Osteoblast (primary cell): ENCODE results near the gene NDUFAF8. TPM values are rescaled to one million over a fixed set of nuclear protein-coding genes. Genes with fewer than 3 reads are reported as not detected.

Experiments
- DNase-seq: peaks from one replicate; pipeline ENCODE4 v3.0.0; 2011; ENCODE audit warnings: low spot score, mixed read lengths; ENCODE audit not compliant: insufficient read length; ENCODE audit errors: missing footprints
- H2AFZ ChIP-seq: 2 replicates; pipeline ENCODE4 v1.6.0; 2011; ENCODE audit warnings: mild to moderate bottlenecking, low read length
- H3K27ac ChIP-seq: 2 replicates; pipeline ENCODE4 v1.5.1; 2011; ENCODE audit warnings: mild to moderate bottlenecking, low read depth, low read length, moderate library complexity
- H3K27me3 ChIP-seq: 2 replicates; pipeline ENCODE4 v1.6.0; 2012; ENCODE audit warnings: mild to moderate bottlenecking, control low read depth, inconsistent platforms, low read length, moderate library complexity; ENCODE audit not compliant: insufficient read depth
- H3K36me3 ChIP-seq: 2 replicates; pipeline ENCODE4 v1.5.1; 2011; ENCODE audit warnings: mild to moderate bottlenecking, low read length, control low read depth, moderate library complexity; ENCODE audit not compliant: insufficient read depth
- H3K4me1 ChIP-seq: 2 replicates; pipeline ENCODE4 v1.5.1; 2011; ENCODE audit warnings: mild to moderate bottlenecking, low read length, control low read depth, moderate library complexity; ENCODE audit not compliant: insufficient read depth
- H3K4me2 ChIP-seq: 2 replicates; pipeline ENCODE4 v1.6.0; 2011; ENCODE audit warnings: mild to moderate bottlenecking, low read length; ENCODE audit not compliant: insufficient read depth
- H3K4me3 ChIP-seq: fragments of 200-600 bp; sonication (generic); 3 replicates; pipeline ENCODE4 v1.5.1; 2012; ENCODE audit warnings: mild to moderate bottlenecking, low read length, inconsistent platforms; ENCODE audit not compliant: insufficient read depth
- H3K79me2 ChIP-seq: 2 replicates; pipeline ENCODE4 v1.6.0; 2012; ENCODE audit warnings: mild to moderate bottlenecking, low read length, control low read depth, inconsistent platforms; ENCODE audit not compliant: insufficient read depth
- H3K9me3 ChIP-seq: 2 replicates; pipeline ENCODE4 v1.5.1; 2011; ENCODE audit warnings: low read depth, low read length, control low read depth
- H4K20me1 ChIP-seq: 2 replicates; pipeline ENCODE4 v1.6.0; 2012; ENCODE audit warnings: mild to moderate bottlenecking, low read length, control low read depth; ENCODE audit not compliant: insufficient read depth
- total RNA-seq: library from RNA; depleted of rRNA; stranded (reverse); fragments of >200 nt; gene quantifications from 2 replicates; pipeline ENCODE4 v1.2.3, GENCODE V29; 2012
- TF ChIP-seq, protein P1 (sequence below): IDR thresholded peaks from 2 replicates; pipeline ENCODE4 v1.5.1; 2011; ENCODE audit warnings: mild to moderate bottlenecking, low read depth, low read length, moderate library complexity; ENCODE audit errors: extremely low read depth

The NDUFAF8 gene
- total RNA-seq, 1 donor: 19.9 TPM

DNA sequence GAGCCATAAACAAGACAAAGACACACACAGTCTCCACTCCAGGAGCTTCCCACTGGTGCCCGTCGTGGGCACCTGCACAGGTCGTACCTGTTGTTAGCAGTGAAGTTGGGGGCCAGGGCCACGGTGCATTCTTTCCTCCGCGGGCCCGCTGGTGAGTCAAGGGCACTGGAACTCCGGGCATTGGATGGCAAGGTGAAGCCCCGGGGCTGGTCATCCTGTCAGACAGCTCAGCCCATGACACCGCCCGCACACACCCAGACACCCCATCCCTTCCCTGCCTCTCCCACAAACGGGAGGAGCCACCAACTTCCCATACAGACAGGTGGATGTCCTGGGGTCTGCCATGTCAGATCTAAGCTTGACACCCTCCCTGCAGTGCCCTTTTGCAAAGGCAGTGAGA, 32.5 kb upstream of the NDUFAF8 start:
- DNase-seq: peak; percentile 56
- TF ChIP-seq, protein P1, sequence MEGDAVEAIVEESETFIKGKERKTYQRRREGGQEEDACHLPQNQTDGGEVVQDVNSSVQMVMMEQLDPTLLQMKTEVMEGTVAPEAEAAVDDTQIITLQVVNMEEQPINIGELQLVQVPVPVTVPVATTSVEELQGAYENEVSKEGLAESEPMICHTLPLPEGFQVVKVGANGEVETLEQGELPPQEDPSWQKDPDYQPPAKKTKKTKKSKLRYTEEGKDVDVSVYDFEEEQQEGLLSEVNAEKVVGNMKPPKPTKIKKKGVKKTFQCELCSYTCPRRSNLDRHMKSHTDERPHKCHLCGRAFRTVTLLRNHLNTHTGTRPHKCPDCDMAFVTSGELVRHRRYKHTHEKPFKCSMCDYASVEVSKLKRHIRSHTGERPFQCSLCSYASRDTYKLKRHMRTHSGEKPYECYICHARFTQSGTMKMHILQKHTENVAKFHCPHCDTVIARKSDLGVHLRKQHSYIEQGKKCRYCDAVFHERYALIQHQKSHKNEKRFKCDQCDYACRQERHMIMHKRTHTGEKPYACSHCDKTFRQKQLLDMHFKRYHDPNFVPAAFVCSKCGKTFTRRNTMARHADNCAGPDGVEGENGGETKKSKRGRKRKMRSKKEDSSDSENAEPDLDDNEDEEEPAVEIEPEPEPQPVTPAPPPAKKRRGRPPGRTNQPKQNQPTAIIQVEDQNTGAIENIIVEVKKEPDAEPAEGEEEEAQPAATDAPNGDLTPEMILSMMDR: no peak
- Histone ChIP-seq H3K36me3 (no peaks in the 10 kb centered on the region), H3K9me3 (no peaks in the 10 kb centered on the region), H4K20me1 (no peaks in the 10 kb centered on the region), H3K27ac (no peak overlapping the region), H3K4me2 (no peak overlapping the region), H3K27me3 (no peaks in the 10 kb centered on the region), H3K4me3 (no peak overlapping the region), H3K4me1 (peaks cover 10% of the 10 kb centered on the region), H2AFZ (no peak overlapping the region), H3K79me2 (no peaks in the 10 kb centered on the region)

DNA sequence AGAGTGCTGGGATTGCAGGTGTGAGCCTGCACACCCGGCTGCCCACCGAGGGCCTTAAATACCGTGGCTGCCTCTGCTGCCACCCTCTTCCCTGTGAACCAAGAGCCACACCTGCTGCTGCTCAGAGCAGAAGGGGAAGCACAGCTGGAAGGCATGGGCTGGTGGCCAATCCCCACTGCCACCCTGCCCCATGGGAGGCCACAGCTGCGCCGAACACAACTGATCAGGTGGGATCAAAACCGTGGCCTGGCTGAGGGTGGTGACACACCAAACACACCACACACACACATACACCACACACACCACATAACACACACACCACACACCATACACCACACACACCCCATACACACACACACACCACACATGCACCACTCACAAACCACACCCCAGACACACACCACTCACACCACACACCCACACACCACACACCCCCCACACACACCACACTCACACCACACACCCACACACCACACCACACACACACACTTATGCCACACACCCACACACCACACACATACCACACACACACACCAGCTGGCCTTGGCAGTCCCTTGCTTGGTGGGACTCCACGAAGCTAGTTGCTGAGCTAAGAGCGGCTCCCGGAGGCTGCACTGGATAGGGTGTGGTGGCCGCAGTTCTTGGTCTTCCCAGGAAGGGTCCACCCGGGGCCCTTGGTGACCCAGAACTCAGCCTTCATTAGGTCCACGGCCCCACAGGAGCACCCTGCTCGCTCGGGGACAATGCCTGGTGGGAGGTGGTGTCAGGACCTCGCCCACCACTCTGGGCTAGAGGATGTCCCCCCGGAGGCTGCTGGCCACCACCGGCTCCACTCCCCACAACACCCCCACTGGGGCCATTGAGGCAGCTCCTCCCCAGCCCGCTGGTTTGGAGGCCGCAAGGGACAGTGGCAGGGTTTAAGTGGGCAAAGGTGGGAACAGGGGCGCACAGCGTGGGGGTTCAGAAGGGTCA, 31.2 kb upstream of the NDUFAF8 start:
- no peak overlapping the region for H3K4me3 ChIP-seq
- peaks cover 10% of the 10 kb centered on the region for H3K4me1 ChIP-seq
- H3K36me3 ChIP-seq: no peaks in the 10 kb centered on the region
- H3K4me2 ChIP-seq: no peak overlapping the region
- TF ChIP-seq, protein P1: no peak
- no peaks in the 10 kb centered on the region for H3K79me2 ChIP-seq
- H3K27ac ChIP-seq: no peak overlapping the region
- peaks cover 4% of the 10 kb centered on the region for H4K20me1 ChIP-seq
- H2AFZ ChIP-seq: no peak overlapping the region
- DNase-seq: peak; percentile 55
- H3K9me3 ChIP-seq: no peaks in the 10 kb centered on the region
- no peaks in the 10 kb centered on the region for H3K27me3 ChIP-seq

DNA sequence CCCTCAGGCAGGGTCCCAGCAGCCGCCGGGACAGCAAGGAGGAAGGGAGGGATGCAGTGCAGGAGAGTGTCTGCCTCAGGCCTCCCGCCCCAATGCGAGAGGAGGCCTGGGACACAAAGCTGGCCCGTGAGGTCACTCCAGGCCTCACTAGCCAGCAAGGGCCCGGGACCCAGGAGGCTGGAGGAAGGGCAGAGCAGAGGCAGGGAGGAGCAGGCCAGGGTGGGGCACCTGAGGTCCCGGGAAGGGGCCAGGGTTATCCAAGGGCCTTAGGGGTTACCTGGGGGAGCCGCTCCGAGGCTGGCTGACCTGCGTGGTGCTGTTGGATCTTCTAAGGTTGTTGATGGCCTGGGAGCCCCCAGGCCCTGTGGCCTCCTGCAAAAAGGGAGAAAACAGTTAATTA, 30.5 kb upstream of the NDUFAF8 start:
- Histone ChIP-seq H3K27me3 (no peaks in the 10 kb centered on the region), H3K36me3 (no peaks in the 10 kb centered on the region), H4K20me1 (peaks cover 4% of the 10 kb centered on the region), H3K9me3 (no peaks in the 10 kb centered on the region), H3K4me2 (no peak overlapping the region), H3K4me3 (no peak overlapping the region), H3K79me2 (no peaks in the 10 kb centered on the region), H3K27ac (no peak overlapping the region), H2AFZ (no peak overlapping the region), H3K4me1 (peaks cover 10% of the 10 kb centered on the region)
- TF ChIP-seq, protein P1: no peak
- DNase-seq: peak; percentile 77

DNA sequence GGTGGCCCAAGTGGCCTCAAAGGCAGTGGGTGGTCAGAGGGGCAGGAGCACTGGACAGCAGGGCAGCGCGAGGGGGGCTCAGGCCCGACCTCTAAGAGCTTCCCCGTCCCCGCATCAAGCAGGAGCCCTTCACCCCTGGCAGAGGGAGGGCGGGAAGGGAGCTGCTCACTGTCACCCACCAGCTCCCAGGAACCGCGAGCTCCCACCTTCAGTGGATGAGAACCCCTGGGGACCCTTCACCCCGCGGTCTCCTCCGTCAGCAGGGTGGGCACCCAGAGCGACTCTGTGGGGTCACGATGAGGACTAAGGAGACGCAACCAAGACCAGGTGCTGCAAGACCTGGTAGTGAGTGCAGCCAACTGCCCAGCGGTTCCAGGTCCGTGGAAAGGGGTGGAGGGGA, 30.0 kb upstream of the NDUFAF8 start:
- H3K4me3 ChIP-seq: no peak overlapping the region
- H3K9me3 ChIP-seq: no peaks in the 10 kb centered on the region
- DNase-seq: peak; percentile 46
- H4K20me1 ChIP-seq: peaks cover 4% of the 10 kb centered on the region
- H3K4me1 ChIP-seq: peaks cover 10% of the 10 kb centered on the region
- H2AFZ ChIP-seq: no peak overlapping the region
- no peak overlapping the region for H3K4me2 ChIP-seq
- TF ChIP-seq, protein P1: no peak
- H3K27me3 ChIP-seq: no peaks in the 10 kb centered on the region
- H3K79me2 ChIP-seq: no peaks in the 10 kb centered on the region
- H3K36me3 ChIP-seq: no peaks in the 10 kb centered on the region
- H3K27ac ChIP-seq: no peak overlapping the region
